K562 (cell line): Measurements from ENCODE around the gene PEDS1. TPM values are rescaled to one million over a fixed set of nuclear protein-coding genes. Genes with fewer than 3 reads are reported as not detected.

Experiments used
- ADNP ChIP-seq: fragments of 200-800 bp; sonication (Bioruptor generic); IDR thresholded peaks from 2 replicates; pipeline ENCODE4 v1.6.1; 2016; ENCODE audit warnings: missing genetic modification characterization, missing compliant biosample characterization
- BHLHE40 ChIP-seq: IDR thresholded peaks from 2 replicates; pipeline ENCODE4 v1.6.1; 2011; ENCODE audit warnings: low read length, improper control_type of control experiment
- E2F5 ChIP-seq: sonication (generic); formaldehyde crosslinking; IDR thresholded peaks from 2 replicates; pipeline ENCODE4 v1.8.0; 2022; ENCODE audit warnings: mild to moderate bottlenecking, missing genetic modification reagents
- HDAC3 ChIP-seq: fragments of 450-650 bp; IDR thresholded peaks from 2 replicates; pipeline ENCODE4 v1.6.1; 2018; ENCODE audit warnings: borderline replicate concordance, mild to moderate bottlenecking, moderate library complexity; ENCODE audit not compliant: partially characterized antibody
- KAT7 ChIP-seq: sonication (generic); formaldehyde crosslinking; IDR thresholded peaks from 2 replicates; pipeline ENCODE4 v1.8.0; 2022; ENCODE audit warnings: missing genetic modification reagents, mild to moderate bottlenecking, borderline replicate concordance
- NFRKB ChIP-seq: fragments of 450-650 bp; IDR thresholded peaks from 2 replicates; pipeline ENCODE4 v1.6.1; 2016; ENCODE audit warnings: low read depth
- POLR2A ChIP-seq: fragments of 450-650 bp; conservative IDR thresholded peaks from 2 replicates; pipeline ENCODE4 v1.6.1; 2016
- RERE ChIP-seq: sonication (generic); formaldehyde crosslinking; IDR thresholded peaks from 2 replicates; pipeline ENCODE4 v1.8.0; 2023; ENCODE audit warnings: missing genetic modification reagents, mild to moderate bottlenecking, borderline replicate concordance
- ZHX1 ChIP-seq: fragments of 150-350 bp; conservative IDR thresholded peaks from 2 replicates; pipeline ENCODE4 v1.6.1; 2014; ENCODE audit warnings: low read length
- ZNF175 ChIP-seq: fragments of 200-800 bp; sonication (Bioruptor generic); IDR thresholded peaks from 2 replicates; pipeline ENCODE4 v1.6.1; 2016; ENCODE audit warnings: low read depth, mild to moderate bottlenecking, missing genetic modification characterization, missing compliant biosample characterization
- ZNF253 ChIP-seq: fragments of 250-450 bp; sonication (Bioruptor Pico); conservative IDR thresholded peaks from 2 replicates; pipeline ENCODE4 v1.6.1; 2021; ENCODE audit warnings: mild to moderate bottlenecking
- ZNF592 ChIP-seq: fragments of 450-650 bp; IDR thresholded peaks from 2 replicates; pipeline ENCODE4 v1.6.1; 2017; ENCODE audit warnings: antibody characterized with exemption, mild to moderate bottlenecking
- polyA plus RNA-seq, 8 experiments: library from polyadenylated mRNA; depleted of rRNA in 4 of 8; stranded (reverse) in 5 of 8; unstranded in 3 of 8; fragments of >200 nt; fragmentation: Nextera tagmentation in 2 of 8; fragmentation: Illumina TruSeq in 1 of 8; extraction: Ambion mirVana in 2 of 8; extraction: Trizol in 1 of 8; gene quantifications; 2 replicates each; pipeline versions ENCODE4 v1.2.1 to v1.2.3, GENCODE V29; 2011 to 2014; ENCODE audit warnings: inconsistent platforms in 1 of 8, missing spikeins in 1 of 8
- total RNA-seq, 7 experiments: library from RNA; depleted of rRNA in 6 of 7; stranded (reverse); fragments of >200 nt in 6 of 7; fragmentation: Illumina TruSeq in 2 of 7; extraction: Trizol in 2 of 7; gene quantifications; 2 replicates each; pipeline versions ENCODE4 v1.2.1 to v1.2.3, GENCODE V29; 2011 to 2021; ENCODE audit warnings: low replicate concordance in 1 of 7

PEDS1 gene
- total and polyA plus RNA-seq, 9 of the 15 experiments (the other 6 are each of a cell fraction or from before 2014, with no cell fraction given): 2.9 to 38.5 (median 24.2) TPM

GRCh38 chr20:50165684-50166554 lies 12.4 kb upstream of the PEDS1 start (continued):
- TF ChIP-seq ZHX1 (no peak), ZNF592 (peak; percentile 95), ADNP (tag) (no peak), RERE (CRISPR knock-in tag) (no peak), NFRKB (peak; percentile 91), ZNF175 (CRISPR knock-in tag) (peak; percentile 55; the same call in 1 of the 2 replicates), E2F5 (CRISPR knock-in tag) (no peak), KAT7 (CRISPR knock-in tag) (0 out of 2 replicates have a peak, but pooled peaks have one; percentile 37), BHLHE40 (peak; percentile 91), POLR2A (peak; percentile 75), HDAC3 (peak; percentile 85), ZNF253 (CRISPR knock-in tag) (no peak)
